BJ (cell line): ENCODE data around the gene TSR1. TPM values are rescaled to one million over a fixed set of nuclear protein-coding genes. Genes with fewer than 3 reads are reported as not detected.

Experiments used
- CTCF ChIA-PET: fragments of 350-600 bp; formaldehyde crosslinking; extraction: SDS; loops from one replicate; lab custom pipeline; 2021; ENCODE audit warnings: antibody characterized with exemption, inconsistent platforms; lab: Yijun Ruan, JAX
- POLR2A ChIA-PET: fragments of 300-600 bp; sonication (Branson Sonifier 250); formaldehyde crosslinking; extraction: SDS; loops from one replicate; lab custom pipeline; 2021; ENCODE audit warnings: antibody characterized with exemption; lab: Charles Lee
- DNase-seq: peaks from one replicate; pipeline ENCODE4 v3.0.0-alpha.2; 2011; ENCODE audit warnings: low read depth
- H3K27me3 ChIP-seq: 2 replicates; pipeline ENCODE4 v1.6.0; 2011; ENCODE audit warnings: low read length; ENCODE audit not compliant: control insufficient read depth, insufficient read depth
- H3K36me3 ChIP-seq: 2 replicates; pipeline ENCODE4 v1.5.1; 2011; ENCODE audit warnings: low read length; ENCODE audit not compliant: control insufficient read depth, insufficient read depth
- H3K4me3 ChIP-seq: 2 replicates; pipeline ENCODE4 v1.5.1; 2011; ENCODE audit warnings: low read depth, mild to moderate bottlenecking, control low read depth, low read length
- polyA minus RNA-seq: library from RNA; depleted of rRNA, polyadenylated mRNA; stranded (reverse); fragments of >200 nt; gene quantifications from 2 replicates; pipeline ENCODE4 v1.2.3, GENCODE V29; 2011; rRNA and poly(A)+ RNA removed
- polyA plus RNA-seq: library from polyadenylated mRNA; depleted of rRNA; stranded (reverse); fragments of >200 nt; gene quantifications from 2 replicates; pipeline ENCODE4 v1.2.3, GENCODE V29; 2011; rRNA removed
- TF ChIP-seq, protein P1 (sequence below): IDR thresholded peaks from 2 replicates; pipeline ENCODE4 v1.5.1; 2011; ENCODE audit warnings: low read depth, mild to moderate bottlenecking, control low read depth, inconsistent platforms, low read length, moderate library complexity; ENCODE audit not compliant: insufficient read depth

The TSR1 gene
- polyA plus RNA-seq: 8.9 and 13.2 TPM in 2 replicates
- polyA minus RNA-seq: 15.1 and 19.2 TPM in 2 replicates

- DNase-seq: peak; percentile 41
- POLR2A ChIA-PET: no interaction called here
Measured at GRCh38 chr17:2336215-2336851, at the start of gene TSR1. Gene TSR1, minus strand, starts transcription at chr17:2336457. Its CDS starts 30 bp downstream, at chr17:2336427.

GRCh38 chr17:2385240-2386210, 49.3 kb upstream of the TSR1 start:
- TF ChIP-seq, protein P1, sequence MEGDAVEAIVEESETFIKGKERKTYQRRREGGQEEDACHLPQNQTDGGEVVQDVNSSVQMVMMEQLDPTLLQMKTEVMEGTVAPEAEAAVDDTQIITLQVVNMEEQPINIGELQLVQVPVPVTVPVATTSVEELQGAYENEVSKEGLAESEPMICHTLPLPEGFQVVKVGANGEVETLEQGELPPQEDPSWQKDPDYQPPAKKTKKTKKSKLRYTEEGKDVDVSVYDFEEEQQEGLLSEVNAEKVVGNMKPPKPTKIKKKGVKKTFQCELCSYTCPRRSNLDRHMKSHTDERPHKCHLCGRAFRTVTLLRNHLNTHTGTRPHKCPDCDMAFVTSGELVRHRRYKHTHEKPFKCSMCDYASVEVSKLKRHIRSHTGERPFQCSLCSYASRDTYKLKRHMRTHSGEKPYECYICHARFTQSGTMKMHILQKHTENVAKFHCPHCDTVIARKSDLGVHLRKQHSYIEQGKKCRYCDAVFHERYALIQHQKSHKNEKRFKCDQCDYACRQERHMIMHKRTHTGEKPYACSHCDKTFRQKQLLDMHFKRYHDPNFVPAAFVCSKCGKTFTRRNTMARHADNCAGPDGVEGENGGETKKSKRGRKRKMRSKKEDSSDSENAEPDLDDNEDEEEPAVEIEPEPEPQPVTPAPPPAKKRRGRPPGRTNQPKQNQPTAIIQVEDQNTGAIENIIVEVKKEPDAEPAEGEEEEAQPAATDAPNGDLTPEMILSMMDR: no peak
- ChIA-PET CTCF (interaction anchor here (6.6 to 15.4 kb wide), 2 partner anchors 20 to 29 kb away, joined by 77 to 356 read pairs; no protein-coding TSS in a partner anchor), POLR2A (no interaction called here)
- no peak overlapping the region for H3K4me3 ChIP-seq
- no peak for DNase-seq
- no peaks in the 10 kb centered on the region for H3K27me3 ChIP-seq
- peaks cover 14% of the 10 kb centered on the region for H3K36me3 ChIP-seq

More at GRCh38 chr17:2336215-2336851, at the start of gene TSR1:
- TF ChIP-seq, protein P1: peak; percentile 49
- Histone ChIP-seq H3K27me3 (no peaks in the 10 kb centered on the region), H3K4me3 (peak within 1 kb of the TSS; percentile 69), H3K36me3 (peaks cover 4% of the 10 kb centered on the region)
- CTCF ChIA-PET: interaction anchor here (0.6 to 2.1 kb wide), 11 partner anchors 9 to 283 kb away, joined by 3 to 10 read pairs (median 3); partner anchors contain the start of gene HIC1

DNA sequence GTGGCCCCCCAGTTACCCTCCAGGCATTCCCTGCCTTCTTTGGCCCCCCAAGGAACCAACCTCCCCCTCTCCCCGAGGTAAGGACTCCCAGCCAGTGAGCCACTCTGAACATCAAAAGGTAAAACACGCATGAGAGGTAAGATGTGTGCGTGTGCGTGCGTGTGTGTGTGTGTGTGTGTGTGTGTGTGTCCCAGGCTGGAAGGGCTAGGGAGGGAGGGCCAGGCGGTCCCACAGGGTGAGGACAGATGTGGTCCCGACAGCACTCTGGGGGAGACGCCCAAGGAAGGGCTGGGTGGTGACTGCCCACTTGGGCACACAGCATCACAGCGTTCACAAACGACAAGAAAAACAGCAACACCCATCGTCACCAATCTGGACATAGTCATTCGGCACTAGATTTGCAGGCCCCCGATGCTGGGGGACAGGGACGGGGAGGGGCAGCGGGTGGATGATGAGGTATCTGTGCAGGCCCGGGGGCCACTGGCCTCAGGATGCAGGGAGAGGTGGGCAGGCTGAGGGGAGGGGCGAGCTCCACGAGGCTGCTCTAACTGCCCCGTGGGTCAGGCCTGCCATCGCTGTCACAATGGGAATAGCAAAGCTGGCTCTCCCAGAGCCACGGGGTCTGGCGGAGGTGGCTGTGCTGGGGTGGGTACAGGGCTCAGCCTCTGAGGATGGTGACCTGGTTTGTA, 48.3 kb upstream of the TSR1 start:
- ChIA-PET POLR2A (no interaction called here), CTCF (interaction anchor here (0.8 to 15.4 kb wide), 4 partner anchors 7 to 465 kb away, joined by 3 to 356 read pairs (median 64); no protein-coding TSS in a partner anchor)
- DNase-seq: no peak
- H3K27me3 ChIP-seq: no peaks in the 10 kb centered on the region
- TF ChIP-seq, protein P1: no peak
- peaks cover 15% of the 10 kb centered on the region for H3K36me3 ChIP-seq
- H3K4me3 ChIP-seq: no peak overlapping the region

DNA sequence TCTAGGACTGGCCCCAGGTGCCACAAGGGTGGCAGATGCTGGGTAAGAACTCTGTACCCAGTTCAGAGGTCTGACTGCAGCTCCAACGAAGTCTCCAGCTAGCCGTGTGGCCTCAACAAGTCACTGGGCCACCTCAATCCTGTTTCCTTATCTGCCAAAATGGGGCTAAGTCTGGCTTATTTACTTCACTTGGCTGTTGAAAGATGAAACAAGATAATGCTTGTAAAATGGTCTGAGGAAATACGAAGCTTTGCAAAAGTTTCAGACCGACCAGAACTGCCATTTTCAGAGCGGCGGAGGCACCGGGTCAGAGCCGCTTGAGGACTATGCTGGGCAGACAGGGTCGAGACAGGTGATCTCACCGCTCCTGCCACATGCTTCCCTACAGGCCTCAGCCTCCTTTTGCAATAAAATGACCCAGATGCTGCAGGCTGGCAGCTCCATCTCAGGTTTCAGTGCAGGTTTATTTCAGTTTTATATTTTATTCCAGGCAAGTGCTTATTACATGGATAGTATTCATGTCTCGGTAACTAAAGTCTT, 47.4 kb upstream of the TSR1 start:
- POLR2A ChIA-PET: no interaction called here
- DNase-seq: no peak
- TF ChIP-seq, protein P1: no peak

More for the DNA sequence above, 47.4 kb upstream of the TSR1 start:
- CTCF ChIA-PET: interaction anchor here (1.7 to 15.4 kb wide), 11 partner anchors 8 to 329 kb away, joined by 5 to 356 read pairs (median 11); partner anchors contain the start of genes HIC1 and TSR1
- no peak overlapping the region for H3K4me3 ChIP-seq
- H3K36me3 ChIP-seq: peaks cover 18% of the 10 kb centered on the region
- no peaks in the 10 kb centered on the region for H3K27me3 ChIP-seq
